ACHN (cell line): ENCODE results near the gene OR1M1.
"Not testable (repeated sequence)": the region's sequence is repeated elsewhere in the genome, so short reads cannot be mapped to it uniquely, and the experiment has no call there.

ENCODE experiments used
- DNase-seq: peaks from one replicate; pipeline ENCODE4 v3.0.0-alpha.2; 2015
- in situ Hi-C: cut with HindIII; loops from 2 replicates; pipeline ENCODE4 v1.10.0; 2017; ENCODE audit warnings: low sequenced_read_pairs, low pct_ligation_motif_present, low pct_unique_long_range_greater_than_20kb

The OR1M1 gene

GRCh38 chr19:9070066-9070465 is 16.8 kb upstream of the OR1M1 start:
- DNase-seq = no peak
- in situ Hi-C loops = no loop called here

GRCh38 chr19:9071720-9072119 is 15.1 kb upstream of the OR1M1 start:
- in situ Hi-C loops, DNase-seq: not testable (repeated sequence)

- in situ Hi-C loops = no loop called here
- no peak for DNase-seq
These were observed 13.1 kb upstream of the OR1M1 start for GRCh38 chr19:9073806-9074205.

- DNase-seq = peak; percentile 98
- in situ Hi-C loops = no loop called here
These were observed 11.6 kb upstream of the OR1M1 start for GRCh38 chr19:9075064-9075949.

- in situ Hi-C loops = no loop called here
These were observed 10.0 kb upstream of the OR1M1 start for GRCh38 chr19:9076901-9077300.

GRCh38 chr19:9078651-9079050 is 8.2 kb upstream of the OR1M1 start:
- DNase-seq = no peak
- in situ Hi-C loops = no loop called here

More at GRCh38 chr19:9076901-9077300, 10.0 kb upstream of the OR1M1 start:
- DNase-seq = no peak

- in situ Hi-C loops = no loop called here
- DNase-seq = no peak
These were observed 20.5 kb downstream of the OR1M1 start, which contains the start of gene OR7G2 for GRCh38 chr19:9107375-9107774. Gene OR7G2, minus strand, starts transcription at chr19:9107475. Its CDS starts 4,232 bp downstream, at chr19:9103243.

GRCh38 chr19:9109959-9110358 is 23.1 kb downstream of the OR1M1 start:
- no peak for DNase-seq
- in situ Hi-C loops = no loop called here

- in situ Hi-C loops = no loop called here
These were observed 28.5 kb downstream of the OR1M1 start, which contains the start of gene OR7G1 for GRCh38 chr19:9115307-9115813. Gene OR7G1, minus strand, starts transcription at chr19:9115763. Its CDS starts 0 bp downstream, at chr19:9115763.

GRCh38 chr19:9116547-9116946 is 29.7 kb downstream of the OR1M1 start:
- in situ Hi-C loops = no loop called here

More at GRCh38 chr19:9115307-9115813, 28.5 kb downstream of the OR1M1 start, which contains the start of gene OR7G1:
- DNase-seq = no peak

GRCh38 chr19:9126900-9127405 is 40.1 kb downstream of the OR1M1 start, which contains the start of gene OR7G3:
Gene OR7G3, minus strand, starts transcription at chr19:9126950. Its CDS starts 0 bp downstream, at chr19:9126950.
- no peak for DNase-seq
- in situ Hi-C loops = no loop called here

More at GRCh38 chr19:9116547-9116946, 29.7 kb downstream of the OR1M1 start:
- DNase-seq = no peak

GRCh38 chr19:9128171-9128570 is 41.3 kb downstream of the OR1M1 start:
- in situ Hi-C loops = no loop called here
- DNase-seq = no peak

- in situ Hi-C loops = no loop called here
- DNase-seq = no peak
These were observed 44.1 kb downstream of the OR1M1 start for GRCh38 chr19:9130965-9131364.

GRCh38 chr19:9132422-9132821 is 45.6 kb downstream of the OR1M1 start:
- in situ Hi-C loops = no loop called here

GRCh38 chr19:9139609-9140158 is 52.8 kb downstream of the OR1M1 start:
- DNase-seq = no peak
- in situ Hi-C loops = no loop called here

More at GRCh38 chr19:9132422-9132821, 45.6 kb downstream of the OR1M1 start:
- no peak for DNase-seq

GRCh38 chr19:9140159-9140874 is 53.5 kb downstream of the OR1M1 start, which contains the start of gene ZNF317:
Gene ZNF317, plus strand, starts transcription at chr19:9140397. Its CDS starts 15,620 bp downstream, at chr19:9156017.
- in situ Hi-C loops = no loop called here

GRCh38 chr19:9144920-9145319 is 58.1 kb downstream of the OR1M1 start:
- in situ Hi-C loops = no loop called here
- DNase-seq = no peak

More at GRCh38 chr19:9140159-9140874, 53.5 kb downstream of the OR1M1 start, which contains the start of gene ZNF317:
- DNase-seq = peak; percentile 92
